ENCODE data around the gene BCAP31.
"Not testable (repeated sequence)": the region's sequence is repeated elsewhere in the genome, so short reads cannot be mapped to it uniquely, and the experiment has no call there.

BCAP31 gene

GRCh38 chrX:153762626-153763173, 38.5 kb upstream of the BCAP31 start:
- CTCF ChIA-PET: interaction anchor here (1.0 to 10.0 kb wide), 10 partner anchors 8 to 206 kb away, joined by 3 to 230 read pairs (median 5); partner anchors contain the start of genes ARHGAP4 and RENBP
- POLR2A ChIA-PET: no interaction called here
- TF ChIP-seq CTCF (IDR thresholded peaks at IDR 0.05; ENCODE audit: insufficient read depth, low read length, missing control alignments): no peak

DNA sequence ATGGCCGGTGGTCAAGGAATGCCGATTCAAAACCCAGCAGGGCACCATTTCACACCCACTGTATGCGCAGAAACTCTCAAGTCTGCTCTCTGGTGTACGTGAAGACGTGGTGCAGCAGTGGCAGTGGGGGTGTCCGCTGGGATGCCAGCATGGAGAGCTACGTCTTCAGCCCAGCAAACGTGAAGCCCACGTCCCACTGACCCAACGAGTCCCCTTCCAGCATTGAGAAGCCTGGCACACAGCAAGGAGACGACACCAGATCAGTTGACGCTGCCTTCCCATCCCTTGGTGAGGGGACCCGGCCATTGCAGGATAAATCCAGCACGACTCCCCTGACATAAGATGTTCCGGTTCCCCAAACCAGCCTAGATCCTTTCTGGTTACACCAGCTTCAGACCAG, 37.7 kb upstream of the BCAP31 start:
- TF ChIP-seq CTCF (IDR thresholded peaks at IDR 0.05; ENCODE audit: insufficient read depth, low read length, missing control alignments): no peak
- no peak overlapping the region for H3K4me3 ChIP-seq (ENCODE audit: low read depth, low read length)
- ChIA-PET CTCF (interaction anchor here (2.0 to 10.0 kb wide), 2 partner anchors 11 to 187 kb away, joined by 4 to 230 read pairs; partner anchors contain the start of gene RENBP), POLR2A (no interaction called here)
- no peak for DNase-seq (ENCODE audit: low read depth, low spot score)

More at GRCh38 chrX:153762626-153763173, 38.5 kb upstream of the BCAP31 start:
- H3K4me3 ChIP-seq (ENCODE audit: low read depth, low read length): no peak overlapping the region
- DNase-seq (ENCODE audit: low read depth, low spot score): no peak

DNA sequence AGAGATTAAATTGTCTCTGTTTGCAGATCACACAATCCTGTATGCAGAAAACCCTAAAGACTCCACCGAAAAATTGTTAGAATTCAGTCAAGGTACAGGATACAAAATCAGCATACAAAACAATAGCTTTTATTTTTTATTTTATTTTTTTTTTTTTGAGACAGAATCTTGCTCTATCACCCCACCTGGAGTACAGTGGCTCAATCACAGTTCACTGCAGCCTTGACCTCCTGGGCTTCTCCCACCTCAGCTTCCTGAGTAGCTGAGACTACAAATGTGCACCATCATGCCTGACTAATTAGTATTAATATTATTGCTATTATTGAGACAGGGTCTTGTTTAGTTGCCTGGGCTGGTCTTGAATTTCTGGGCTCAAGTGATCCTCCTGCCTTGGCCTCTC, 30.9 kb upstream of the BCAP31 start:
- DNase-seq (ENCODE audit: low read depth, low spot score): no peak
- POLR2A ChIA-PET: no interaction called here
- TF ChIP-seq CTCF (IDR thresholded peaks at IDR 0.05; ENCODE audit: insufficient read depth, low read length, missing control alignments): no peak
- H3K4me3 ChIP-seq (ENCODE audit: low read depth, low read length): no peak overlapping the region
- CTCF ChIA-PET: interaction anchor here (0.6 to 3.4 kb wide), 6 partner anchors 8 to 365 kb away, joined by 3 to 19 read pairs (median 4); partner anchors contain the start of gene PLXNB3

DNA sequence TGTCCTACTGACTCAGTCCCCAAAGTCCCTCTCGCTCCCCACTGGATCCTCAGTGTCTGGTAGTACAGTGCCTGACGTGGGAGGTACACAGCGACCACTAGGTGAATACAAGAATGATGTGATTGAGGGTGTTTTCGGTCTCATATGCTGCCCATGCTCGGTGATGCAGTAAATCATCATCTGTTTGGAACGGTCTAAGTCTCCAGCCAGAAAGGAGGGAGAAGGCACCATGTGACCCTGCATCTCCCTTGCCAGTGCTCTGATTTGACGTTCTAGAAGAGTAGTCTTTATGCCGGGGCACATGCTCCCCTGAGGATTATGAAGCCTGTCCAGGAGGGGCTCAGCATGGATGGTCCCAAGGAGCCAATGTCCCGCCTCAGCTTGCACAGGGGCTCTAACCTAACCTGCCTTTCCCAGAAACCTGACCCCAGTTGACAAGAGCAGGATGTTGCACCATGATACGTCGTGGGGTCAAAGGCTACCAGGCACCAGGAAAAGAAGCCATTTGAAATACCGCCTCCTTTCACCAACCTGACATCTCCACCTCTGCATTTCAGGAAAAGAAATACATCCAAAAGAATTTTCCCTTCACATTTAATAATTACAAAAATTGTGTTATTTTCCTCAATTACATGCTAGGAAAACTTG, 26.1 kb upstream of the BCAP31 start:
- CTCF ChIA-PET: interaction anchor here (1.2 kb wide), 1 partner anchor 13 kb away, joined by 4 read pairs; no protein-coding TSS in a partner anchor
- H3K4me3 ChIP-seq (ENCODE audit: low read depth, low read length): no peak overlapping the region
- no peak for DNase-seq (ENCODE audit: low read depth, low spot score)
- TF ChIP-seq CTCF (IDR thresholded peaks at IDR 0.05; ENCODE audit: insufficient read depth, low read length, missing control alignments): no peak
- POLR2A ChIA-PET: no interaction called here

DNA sequence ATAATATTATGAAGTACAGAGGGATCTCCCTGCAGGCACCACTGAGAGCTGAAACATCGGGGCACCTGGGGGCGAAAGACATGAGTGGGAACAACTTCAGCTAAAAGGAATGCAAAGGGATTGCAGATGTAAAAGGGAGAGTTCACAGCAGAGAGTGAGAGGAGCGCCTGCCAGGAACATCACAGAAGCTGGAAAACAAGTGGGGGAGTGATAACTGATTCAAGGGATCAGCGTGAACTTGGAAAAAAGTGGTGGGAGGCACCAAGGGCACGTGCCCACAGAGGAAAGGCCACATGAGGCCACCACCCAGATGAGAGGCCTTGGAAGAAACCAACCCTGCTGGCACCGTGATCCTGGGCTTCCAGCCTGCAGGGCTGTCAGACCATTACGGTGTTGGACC, 24.8 kb upstream of the BCAP31 start:
- H3K4me3 ChIP-seq (ENCODE audit: low read depth, low read length); CTCF ChIA-PET; DNase-seq (ENCODE audit: low read depth, low spot score); POLR2A ChIA-PET: not testable (repeated sequence)

- DNase-seq (ENCODE audit: low read depth, low spot score); POLR2A ChIA-PET; H3K4me3 ChIP-seq (ENCODE audit: low read depth, low read length): not testable (repeated sequence)
- CTCF ChIA-PET: interaction anchor here (0.9 kb wide), 1 partner anchor 205 kb away, joined by 3 read pairs; no protein-coding TSS in a partner anchor
Observed at GRCh38 chrX:153746991-153747390, 22.8 kb upstream of the BCAP31 start.

DNA sequence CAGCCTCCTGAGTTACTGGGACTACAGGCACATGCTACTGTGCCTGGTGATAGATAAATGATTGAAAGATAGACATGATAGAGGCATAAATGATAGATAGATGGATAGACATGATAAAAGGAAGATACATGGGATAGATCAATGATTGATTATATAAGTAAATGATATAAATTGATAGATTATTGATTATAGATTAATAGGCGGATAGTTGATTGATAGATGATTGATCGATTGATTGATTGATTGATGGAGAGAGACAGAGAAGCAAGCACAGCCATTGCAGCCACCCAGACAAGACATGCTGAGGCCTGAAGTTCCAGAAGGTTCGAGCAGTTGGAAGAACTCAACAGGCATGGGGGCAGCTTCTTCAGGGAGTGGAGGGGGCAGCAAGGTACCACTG, 22.2 kb upstream of the BCAP31 start:
- DNase-seq (ENCODE audit: low read depth, low spot score): no peak
- no peak overlapping the region for H3K4me3 ChIP-seq (ENCODE audit: low read depth, low read length)
- ChIA-PET CTCF (no interaction called here), POLR2A (no interaction called here)
- TF ChIP-seq CTCF (IDR thresholded peaks at IDR 0.05; ENCODE audit: insufficient read depth, low read length, missing control alignments): no peak

DNA sequence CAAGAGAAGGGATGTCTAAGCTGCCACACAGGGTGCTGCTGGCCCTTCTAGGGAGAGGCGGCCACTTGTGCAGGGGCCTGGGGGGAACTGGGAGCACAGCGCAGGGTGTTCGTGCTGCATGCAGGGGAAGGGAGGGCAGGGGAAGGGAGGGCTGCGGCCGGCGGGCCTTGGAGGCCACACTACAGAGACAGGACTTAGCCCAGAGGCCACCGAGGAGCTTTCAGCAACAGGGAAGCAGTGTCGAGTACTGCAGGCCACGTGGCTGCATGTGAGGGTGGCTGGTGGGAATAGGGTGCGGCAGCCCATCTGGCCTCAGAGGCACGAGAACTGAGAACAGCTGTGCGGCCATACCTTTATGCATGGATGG, 20.9 kb upstream of the BCAP31 start:
- not testable (repeated sequence) for DNase-seq (ENCODE audit: low read depth, low spot score); H3K4me3 ChIP-seq (ENCODE audit: low read depth, low read length)
- ChIA-PET POLR2A (interaction anchor here (0.7 kb wide), 1 partner anchor 77 kb away, joined by 3 read pairs; no protein-coding TSS in a partner anchor), CTCF (interaction anchor here (1.4 kb wide), 2 partner anchors 11 to 18 kb away, joined by 3 to 4 read pairs; no protein-coding TSS in a partner anchor)
